Measurements from ENCODE around the gene PDE4B. TPM values are rescaled to one million over a fixed set of nuclear protein-coding genes. Genes with fewer than 3 reads are reported as not detected.
A peak's percentile ranks its signal among the peaks of the same experiment; 100 is the strongest.

The PDE4B gene
- total RNA-seq, 1 experiment from 2014 or later: 6.9 TPM

DNA sequence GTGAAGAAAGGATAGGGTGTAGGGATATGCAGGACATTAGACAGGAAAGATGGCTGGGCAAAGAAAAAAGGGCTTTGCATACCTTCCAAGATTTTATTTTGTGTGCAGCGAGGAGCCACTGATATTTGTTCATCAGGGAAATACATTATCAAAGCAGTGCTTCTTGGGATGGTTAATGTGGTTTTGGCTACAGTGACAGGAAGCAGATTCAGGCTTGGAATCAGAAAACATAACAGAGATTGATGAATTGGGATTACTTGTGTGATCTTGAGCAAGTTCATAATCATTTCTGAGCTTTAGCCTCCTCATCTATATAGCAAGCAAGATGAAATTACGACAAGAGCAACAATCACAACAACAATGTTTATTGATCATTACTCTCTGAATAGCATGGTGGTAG lies 492.1 kb downstream of the PDE4B start:
- DNase-seq (ENCODE audit: low read depth): no peak

DNA sequence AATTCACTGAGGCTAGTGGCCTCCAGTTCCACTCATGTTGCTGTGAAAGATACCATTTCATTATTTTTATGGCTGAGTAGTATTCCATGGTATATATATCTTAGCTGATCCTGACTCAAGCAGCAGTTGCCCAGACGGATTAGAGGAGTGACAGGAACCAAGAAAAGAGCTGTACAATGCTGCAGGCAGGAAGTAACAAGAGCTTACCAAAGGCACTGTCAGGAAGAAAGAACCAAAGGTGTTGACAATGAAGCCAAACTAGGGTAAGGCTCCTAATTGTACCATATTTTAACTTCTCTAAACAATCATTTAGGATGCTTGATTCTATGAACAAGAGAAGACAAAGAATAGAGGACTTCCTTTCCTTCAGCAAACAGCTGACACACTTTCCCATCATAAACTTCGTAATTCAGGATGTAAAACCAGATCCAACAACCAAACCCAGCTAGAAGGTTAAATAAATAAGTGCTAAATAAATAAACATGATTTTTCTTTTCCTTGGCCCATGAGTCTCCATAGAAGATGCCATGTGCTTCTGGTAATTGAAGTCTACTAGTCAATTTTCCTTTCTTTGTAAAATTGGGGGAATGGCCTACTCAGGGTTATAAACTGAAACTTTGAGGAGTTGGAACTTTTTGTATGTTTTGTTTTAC lies 493.0 kb downstream of the PDE4B start:
- DNase-seq (ENCODE audit: low read depth): no peak

DNA sequence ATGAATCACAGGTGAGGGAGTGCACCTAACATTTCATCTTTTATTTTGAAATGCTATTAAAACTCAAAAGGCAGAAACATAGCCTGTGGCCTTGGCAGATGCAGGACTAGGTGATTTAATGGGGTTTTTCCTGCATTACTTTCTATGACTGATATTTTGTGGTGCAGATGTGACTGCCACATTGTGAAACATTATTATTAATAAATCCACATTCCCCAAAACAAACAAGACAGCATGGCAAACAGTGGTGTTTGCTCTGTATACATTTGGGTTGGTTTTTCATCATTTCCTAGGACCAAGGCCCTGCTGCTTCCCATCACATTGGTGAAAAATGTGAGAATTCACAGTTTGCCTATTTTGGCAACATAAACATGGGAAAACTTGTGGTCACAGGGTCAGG lies 493.6 kb downstream of the PDE4B start:
- DNase-seq (ENCODE audit: low read depth): no peak

DNA sequence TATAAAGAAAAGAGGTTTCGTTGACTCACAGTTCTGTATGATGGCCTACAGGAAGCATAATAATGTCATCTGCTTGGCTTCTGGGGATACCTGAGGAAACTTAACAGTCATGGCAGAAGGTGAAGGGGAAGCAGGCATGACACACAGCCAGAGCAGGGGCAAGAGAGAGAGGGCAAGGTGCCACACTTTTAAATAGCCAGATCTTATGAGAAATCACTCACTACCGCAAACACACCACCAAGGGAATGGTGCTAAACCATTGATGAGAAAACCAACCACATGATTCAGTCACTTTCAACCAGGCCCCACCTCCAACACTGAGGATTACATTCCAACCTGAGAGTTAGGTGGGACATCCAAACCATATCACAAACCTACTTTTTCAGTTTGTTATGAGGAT lies 495.4 kb downstream of the PDE4B start:
- no peak for DNase-seq (ENCODE audit: low read depth)

DNA sequence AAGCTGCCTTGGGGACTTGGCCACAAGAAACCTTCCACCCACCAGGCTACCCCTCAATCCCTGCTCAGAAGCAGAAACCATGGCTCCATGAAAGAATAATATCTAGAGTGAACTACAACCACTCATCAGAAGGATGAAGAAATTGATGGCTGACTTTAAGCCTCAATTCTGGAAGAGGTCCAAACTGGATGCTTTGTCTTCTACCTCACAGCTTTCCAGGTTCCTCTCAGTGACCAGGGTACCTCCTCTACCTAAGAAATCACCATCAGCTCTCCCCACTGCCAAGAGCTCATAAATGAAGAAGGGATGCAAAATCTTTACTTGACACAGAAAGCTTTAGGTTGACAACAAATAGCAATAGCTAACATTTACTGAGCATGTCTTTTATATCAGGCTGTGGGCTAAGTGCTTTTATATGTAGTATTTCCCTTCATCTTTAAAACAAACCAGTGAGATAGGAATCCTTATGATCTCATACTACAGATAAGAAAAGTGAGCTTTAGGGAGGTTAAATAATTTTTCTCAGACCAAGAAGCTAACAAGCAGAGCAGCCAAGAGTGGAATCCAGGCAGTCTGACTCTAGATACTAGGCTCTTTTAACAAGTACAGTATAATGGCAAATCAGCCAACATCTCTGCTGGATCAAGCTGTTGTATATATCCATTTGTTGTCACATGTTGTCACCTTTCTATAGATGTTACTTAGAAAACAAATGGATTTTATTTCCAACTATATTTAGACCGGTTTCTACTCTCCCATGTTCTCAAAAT lies 498.3 kb downstream of the PDE4B start:
- DNase-seq (ENCODE audit: low read depth): no peak

DNA sequence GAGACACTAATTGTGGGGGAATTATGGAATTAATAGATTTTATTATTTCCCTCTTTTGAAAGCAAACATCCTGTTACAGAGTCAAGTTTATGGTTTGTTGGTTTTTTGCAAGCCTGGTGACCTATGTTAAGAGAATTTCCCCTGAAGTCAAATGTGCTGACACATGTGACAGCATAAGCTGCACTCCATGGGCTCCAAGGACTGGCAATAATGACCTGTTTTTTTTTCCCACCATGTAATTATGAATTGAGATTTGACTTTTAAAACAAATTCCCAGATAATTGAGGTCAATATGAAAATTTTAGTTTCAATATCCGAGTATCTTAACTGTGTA lies 498.8 kb downstream of the PDE4B start:
- DNase-seq (ENCODE audit: low read depth): no peak

DNA sequence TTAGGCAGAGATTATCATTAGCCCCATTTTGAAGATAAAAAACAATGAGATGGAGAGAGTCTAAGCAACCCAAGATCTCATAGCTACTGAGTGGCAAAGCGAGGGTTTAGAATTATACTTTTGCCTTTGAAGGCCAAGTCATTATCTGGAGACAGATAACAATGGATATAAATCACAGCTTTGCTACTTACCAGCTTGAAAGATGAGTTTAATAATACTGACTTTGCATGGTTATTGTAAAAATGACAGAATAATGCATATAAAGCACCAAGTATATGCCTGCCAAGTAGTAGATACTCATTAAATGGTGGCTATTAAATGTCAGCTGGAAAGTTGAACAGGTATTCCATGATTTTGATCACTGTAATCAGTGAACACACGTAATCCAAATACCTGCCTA lies 499.6 kb downstream of the PDE4B start:
- DNase-seq (ENCODE audit: low read depth): no peak

DNA sequence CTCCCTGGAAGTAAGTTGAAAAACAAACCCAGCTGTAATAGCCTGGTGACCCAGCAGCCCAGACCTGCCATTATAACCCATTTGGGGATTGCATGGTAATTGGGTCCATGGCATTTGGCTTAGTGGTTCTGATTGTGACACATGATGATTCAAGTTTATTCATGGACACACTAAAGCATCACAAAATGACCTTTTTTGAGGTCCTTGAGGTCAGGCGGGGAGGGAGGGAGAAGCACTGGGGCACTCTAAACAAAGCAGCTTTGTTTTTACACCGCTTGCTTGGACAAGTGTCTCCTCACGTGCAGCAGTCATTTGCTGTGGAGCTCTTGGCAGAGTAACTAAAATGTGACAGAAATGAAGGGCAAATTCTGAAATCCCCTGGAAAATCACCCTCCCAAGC lies 500.2 kb downstream of the PDE4B start:
- DNase-seq (ENCODE audit: low read depth): no peak

DNA sequence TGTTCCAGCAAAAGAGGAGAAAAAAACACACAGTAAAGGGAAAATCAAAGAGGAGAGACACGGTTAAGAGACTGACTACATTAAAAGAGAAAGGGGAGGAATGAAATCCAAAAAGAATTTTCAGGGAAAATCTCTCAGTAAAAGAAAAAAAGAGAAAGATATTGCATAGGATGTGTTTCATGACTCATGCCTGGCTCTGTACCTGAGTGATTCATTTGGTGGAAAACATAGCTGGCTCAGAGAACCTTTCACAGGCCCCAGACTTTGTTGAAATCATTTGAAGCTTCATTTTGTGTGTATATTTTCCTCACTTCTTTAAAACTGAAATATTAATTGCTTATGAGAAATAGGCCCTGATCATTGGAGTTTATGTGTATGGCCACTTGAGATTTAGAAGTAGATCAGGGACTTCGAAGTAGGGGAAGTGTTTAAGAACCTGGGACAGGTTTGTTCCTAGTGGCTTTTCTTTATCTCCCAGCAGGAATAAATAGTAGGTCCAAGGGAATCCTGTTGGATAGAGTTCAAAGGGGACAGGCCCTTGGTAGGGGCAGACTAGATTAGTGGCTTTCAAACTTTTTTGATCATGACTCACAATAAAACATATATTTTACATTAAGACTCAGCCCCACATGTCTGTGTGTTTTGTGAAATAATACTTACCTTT lies 502.1 kb downstream of the PDE4B start:
- peak; percentile 64 for DNase-seq (ENCODE audit: low read depth)

DNA sequence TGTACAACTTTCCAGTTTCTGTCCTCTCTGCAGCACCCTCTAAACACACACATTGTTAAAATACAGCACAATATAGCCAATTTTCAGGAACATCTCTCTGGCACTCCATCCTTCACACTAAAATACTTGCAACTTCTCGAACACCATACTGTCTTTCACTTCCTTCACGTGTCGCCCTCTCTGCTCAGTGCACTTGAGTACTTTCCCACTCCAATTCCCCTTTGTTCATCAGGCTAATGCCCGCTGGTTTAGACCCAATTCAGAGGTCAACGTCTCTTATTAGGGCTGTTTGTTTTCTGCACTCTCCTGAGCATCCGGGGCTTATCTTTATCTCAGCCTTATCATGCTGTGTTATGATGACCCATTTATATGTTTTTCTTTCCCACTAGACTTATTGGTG lies 503.1 kb downstream of the PDE4B start:
- DNase-seq (ENCODE audit: low read depth): no peak

DNA sequence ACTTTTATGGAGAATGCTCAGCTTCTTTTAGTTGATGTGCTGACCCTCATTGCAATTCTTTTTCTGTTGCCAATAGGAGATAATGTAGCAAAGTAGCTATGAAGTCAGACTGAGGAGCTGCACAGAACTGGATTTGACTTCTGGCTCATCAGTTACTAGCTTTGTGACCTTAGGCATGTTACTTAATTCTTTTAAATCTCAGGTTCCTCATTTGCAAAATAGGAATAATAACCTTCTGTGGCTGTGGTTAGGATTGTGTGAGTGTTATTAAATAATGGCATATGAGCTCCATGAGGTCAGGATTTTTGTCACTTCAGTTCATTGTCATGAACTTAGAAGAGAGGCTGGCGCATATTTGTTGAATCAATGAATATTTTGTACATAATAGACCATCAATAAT lies 503.7 kb downstream of the PDE4B start:
- no peak for DNase-seq (ENCODE audit: low read depth)

DNA sequence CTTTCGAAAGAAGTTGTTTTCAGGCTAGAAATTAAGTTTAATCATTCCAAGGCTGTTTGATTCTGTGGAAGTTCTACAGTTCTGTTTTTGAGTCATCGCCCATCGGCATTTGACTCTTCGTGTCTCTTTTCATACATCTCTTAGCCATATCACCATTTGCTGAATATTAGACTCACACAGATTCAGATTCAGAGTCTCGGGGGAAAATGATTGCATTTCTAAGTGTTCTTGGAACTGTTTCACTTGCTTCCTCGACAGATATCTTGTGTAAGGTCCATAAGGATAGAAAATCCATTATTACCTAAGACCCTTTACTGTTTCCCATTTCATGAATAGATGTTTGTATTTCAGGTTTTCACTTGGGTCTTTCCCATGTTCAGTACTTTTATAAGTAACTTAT lies 504.3 kb downstream of the PDE4B start:
- DNase-seq (ENCODE audit: low read depth): no peak

DNA sequence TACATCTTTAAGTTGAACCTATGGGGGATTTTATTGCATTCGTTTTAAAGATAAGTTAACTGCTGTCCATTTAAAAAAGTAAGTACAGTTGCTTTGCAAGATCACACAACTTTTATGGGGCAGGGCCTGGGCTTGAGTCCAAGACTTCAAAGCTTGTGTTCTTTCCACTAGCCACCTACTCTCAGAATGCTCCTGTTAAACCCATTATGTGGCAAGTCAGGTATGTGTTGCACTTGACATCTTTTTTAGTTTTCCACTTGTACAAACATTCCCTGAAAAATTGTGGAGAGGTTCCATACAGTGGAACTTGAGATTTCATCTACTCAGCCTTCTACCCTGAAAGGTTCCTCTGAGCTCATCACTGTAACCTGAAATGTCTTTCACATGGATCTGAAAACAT lies 505.8 kb downstream of the PDE4B start:
- DNase-seq (ENCODE audit: low read depth): no peak

DNA sequence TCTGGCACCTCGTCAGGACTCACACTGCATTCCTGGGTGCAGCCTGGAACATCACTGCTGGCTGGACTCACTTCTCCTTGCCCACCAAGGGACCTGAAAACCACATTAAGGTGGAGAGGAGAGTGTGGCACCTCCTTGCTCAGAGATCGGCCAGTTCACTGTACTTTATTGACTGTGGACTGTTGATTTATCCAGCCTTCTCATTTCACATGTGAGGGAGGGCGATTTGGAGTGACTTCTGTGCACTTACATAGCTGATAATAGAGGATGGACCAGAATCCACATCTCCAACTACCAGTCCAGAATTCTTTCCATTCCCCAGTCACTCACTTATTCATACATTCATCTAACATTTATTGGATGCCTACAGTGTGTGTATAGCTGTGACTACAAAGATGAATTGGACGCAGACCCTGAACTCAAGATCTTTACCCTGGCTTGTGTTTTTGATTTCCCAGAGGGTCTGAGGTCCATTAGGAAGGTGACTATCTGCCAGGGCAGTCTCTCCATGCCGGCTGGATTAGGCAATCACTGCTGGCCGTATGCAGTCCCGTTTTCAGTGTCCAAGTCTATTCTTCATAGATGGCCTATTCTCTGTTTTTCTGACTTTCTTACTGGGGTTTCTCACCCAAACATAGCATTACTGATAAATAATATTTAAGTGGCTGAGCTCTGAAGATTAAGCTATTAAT lies 507.7 kb downstream of the PDE4B start:
- DNase-seq (ENCODE audit: low read depth): no peak

DNA sequence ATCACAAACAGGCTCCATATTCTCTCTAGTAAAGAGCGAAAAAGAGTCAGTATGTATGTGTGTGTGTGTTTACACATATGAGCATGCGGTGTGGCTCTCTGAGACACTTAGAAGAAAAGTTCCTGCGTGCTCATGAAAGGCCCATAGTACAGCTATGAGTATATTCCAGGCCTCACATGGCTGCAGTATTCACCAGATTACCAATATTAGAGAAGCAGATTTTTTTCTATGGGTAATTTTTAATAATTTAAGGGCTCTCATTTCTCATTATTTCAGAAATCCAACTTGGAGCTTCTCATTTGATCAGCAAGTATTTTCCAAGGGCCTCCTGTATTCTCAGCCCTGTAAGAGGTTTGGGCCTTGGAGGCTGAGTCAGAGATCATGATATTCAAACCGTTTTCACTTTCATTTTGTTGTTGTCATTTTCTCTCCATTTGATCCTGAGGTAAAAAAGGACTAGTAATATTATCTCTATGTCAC lies 508.3 kb downstream of the PDE4B start:
- peak; percentile 62 for DNase-seq (ENCODE audit: low read depth)

DNA sequence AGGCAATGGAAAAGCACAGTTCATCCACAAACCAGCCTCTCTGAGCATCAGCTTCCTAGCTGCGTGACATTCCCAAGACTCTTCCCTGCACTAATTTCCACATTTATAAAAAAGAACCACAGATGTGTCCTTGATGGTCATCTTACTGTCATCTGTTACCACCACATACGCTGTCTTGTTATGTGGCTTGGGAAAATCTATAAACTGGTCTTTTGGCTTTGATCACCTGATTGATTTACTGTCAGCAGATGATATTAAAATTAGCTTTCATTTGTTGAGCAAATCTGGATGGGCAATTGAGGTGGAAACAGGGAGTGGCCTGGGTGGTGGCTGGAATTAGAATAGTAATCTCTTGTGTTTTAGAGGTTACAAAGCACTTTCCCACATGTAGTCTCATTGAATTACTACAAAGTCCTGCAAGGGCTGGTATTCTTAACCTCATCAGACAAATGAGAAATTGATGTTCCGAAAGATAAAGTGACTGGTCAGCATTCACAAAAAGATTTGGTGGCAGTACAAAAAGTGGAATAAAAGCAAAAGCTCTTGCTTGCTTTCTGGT lies 509.6 kb downstream of the PDE4B start:
- no peak for DNase-seq (ENCODE audit: low read depth)

DNA sequence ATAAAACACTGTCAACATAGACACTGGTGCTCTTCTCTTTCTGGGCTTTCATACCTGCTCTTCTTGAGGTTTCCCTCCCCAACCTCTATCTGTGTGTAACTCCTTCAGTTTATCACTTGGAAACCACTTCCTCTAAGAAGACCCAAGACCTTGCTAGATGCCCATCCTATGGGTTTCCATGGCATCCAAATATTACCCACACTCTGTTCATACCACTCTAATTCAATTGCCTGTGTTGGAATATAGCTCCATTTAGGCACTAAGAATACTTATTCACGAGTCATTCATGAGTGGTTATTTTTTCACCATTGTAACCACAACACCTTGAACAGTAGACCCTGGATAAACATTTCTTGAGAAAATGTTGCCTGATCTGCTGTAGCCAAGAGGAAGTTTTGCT lies 510.1 kb downstream of the PDE4B start:
- DNase-seq (ENCODE audit: low read depth): no peak

DNA sequence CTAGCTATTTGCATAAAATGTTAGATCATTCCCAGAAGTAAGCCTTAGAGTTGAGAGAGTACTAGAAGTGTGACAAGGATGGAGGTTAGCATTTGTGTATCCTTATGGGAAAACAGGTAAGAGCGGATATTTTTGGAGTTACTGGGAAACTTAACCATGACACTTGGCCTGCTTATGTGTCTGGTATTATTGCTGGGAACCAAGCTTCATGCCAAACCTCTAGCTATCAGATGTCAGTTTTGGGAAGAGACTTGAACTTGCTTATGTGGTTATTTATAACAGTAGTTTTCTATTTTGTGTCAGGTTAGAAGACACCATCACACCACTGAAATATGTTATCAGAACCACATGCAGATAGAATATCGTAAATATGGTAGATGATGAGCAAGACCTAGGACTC lies 511.0 kb downstream of the PDE4B start:
- DNase-seq (ENCODE audit: low read depth): no peak

DNA sequence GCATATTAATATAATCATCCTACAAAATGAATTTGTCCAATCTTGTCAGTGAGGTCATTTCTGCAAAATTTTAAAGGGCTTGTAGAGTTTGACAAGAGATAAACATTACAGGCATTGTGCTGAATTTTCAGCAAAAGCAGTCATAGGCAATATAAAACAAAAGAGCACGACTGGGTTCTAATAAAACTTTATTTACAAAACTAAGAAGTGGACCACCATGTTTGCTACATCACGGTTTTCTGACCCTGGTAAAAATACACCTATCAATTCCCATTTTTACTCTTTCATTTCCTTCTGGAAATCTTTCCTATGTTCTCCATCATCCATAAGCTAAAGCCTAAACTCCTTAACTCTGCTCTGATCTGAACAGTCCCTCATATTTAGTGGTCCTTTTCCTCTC lies 511.4 kb downstream of the PDE4B start:
- DNase-seq (ENCODE audit: low read depth): no peak

DNA sequence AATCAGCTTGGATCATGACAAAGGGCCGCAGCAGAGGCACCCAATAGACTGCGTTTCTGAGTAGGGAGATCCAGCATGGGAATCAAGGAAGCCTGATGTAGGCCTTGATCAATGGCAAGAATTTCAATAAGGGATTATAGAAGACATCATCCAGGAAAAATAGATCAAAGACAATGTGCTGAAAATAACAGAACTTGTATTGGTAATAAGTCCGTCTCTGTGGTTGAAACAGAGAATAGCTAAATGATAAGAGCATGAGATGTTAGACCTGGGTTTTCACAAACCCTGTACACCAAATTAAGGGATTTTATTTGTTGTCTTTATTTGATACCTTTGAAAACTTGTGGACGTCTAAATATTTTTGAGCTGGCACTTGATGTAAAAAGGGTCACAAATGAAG lies 513.2 kb downstream of the PDE4B start:
- no peak for DNase-seq (ENCODE audit: low read depth)

DNA sequence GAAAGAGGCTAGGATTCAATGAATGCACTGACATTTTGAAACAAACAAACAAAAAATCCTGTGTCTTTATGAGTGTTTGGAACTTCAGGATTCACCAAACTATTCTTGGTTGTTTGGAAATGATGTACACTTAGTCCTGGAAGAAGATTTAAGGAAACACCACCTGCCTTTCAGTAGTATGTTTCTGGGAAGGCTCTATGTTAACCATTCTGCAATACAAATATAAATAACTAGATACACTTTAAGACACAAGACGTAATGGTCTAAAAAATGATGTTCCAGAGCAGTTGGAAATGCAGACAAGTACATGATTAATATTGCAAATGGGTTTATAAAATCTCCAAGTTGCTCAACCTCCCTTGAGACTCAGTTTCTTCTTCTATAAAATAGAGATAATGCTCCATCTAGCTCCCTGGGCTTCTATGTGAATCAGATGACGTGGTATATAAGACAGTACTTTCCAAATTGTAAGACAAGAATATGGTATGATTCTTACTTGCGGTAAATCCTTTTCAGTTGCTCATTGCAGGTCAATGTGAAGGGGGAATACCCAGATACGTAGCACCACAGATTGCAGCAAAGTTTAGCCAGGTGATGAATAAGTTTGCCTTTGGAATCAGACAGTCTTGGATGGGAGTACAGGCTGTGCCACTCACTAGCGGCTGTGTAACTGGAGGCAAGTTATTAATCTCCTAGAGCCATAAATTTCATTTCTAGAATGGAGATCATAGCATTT lies 516.5 kb downstream of the PDE4B start:
- DNase-seq (ENCODE audit: low read depth): no peak

DNA sequence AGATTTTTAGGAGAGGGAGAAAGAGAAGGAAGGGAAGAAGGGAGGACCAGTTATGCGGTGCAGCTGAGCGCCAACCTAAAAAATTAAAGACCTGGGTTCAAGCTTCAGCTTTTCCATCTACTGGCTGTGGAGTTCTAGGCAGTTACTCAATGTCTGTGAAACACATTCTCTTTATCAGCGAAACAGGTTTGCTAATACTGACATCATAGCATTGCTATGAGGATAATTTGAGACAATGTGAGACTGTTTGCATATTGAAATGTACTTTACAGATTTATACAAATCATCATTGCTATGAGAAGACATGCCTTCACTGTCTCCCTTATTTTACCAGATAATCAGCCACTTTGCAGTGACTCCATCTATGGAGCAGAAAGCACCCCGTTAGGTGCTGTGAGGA lies 518.4 kb downstream of the PDE4B start:
- no peak for DNase-seq (ENCODE audit: low read depth)
